ENCODE data around the gene THBS2. TPM values are rescaled to one million over a fixed set of nuclear protein-coding genes. Genes with fewer than 3 reads are reported as not detected.

The THBS2 gene
- total and polyA plus RNA-seq, 2 of the 8 experiments (the other 6 are each of a cell fraction or from before 2014, with no cell fraction given), result 11.0 to 22.5 TPM

DNA sequence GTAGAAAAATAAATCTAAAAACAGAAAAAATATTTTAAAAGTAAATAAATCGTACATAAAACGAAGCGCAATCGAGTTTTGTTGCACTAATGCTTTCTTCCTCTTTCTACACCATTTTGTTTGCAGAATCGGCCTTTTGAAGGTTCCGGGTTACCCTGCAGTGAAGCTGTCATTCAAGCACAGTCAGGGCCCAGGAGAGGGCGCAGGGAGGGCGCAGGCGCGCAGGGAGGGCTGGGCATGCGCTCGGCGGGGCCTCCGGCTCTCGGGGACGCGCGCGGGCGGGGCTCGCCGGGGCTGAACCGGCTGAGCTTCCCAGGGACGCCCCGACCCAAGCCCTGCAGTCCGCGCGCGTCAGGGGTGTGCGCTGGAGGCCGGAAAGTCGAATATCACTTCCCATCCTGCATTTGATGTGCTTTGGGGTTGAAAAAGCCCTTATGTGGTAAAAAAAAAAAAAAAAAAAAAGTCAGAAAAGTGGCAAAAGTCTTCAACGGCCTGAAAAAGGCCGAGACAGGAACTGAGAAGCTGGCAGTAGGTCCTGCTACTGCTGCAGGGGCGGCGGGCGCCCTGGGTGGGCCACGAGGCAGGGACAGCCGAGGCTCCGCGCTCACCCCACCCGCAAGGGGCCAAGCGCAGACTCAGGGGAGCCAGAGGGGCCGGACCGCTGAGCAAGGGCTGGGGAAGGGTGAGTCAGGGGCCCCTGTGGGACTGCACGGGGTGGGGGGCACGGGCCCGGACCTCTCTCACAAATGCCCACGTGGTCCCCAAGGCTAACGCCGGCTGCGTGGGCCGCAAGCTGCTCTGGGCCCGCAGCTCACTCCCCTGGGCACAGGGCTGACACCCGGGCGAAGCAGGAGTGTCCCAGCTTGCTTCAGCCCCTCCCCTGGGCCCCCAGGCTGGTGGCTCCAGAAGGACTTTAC, 40.5 kb downstream of the THBS2 start (continued):
- TF ChIP-seq, protein P1, sequence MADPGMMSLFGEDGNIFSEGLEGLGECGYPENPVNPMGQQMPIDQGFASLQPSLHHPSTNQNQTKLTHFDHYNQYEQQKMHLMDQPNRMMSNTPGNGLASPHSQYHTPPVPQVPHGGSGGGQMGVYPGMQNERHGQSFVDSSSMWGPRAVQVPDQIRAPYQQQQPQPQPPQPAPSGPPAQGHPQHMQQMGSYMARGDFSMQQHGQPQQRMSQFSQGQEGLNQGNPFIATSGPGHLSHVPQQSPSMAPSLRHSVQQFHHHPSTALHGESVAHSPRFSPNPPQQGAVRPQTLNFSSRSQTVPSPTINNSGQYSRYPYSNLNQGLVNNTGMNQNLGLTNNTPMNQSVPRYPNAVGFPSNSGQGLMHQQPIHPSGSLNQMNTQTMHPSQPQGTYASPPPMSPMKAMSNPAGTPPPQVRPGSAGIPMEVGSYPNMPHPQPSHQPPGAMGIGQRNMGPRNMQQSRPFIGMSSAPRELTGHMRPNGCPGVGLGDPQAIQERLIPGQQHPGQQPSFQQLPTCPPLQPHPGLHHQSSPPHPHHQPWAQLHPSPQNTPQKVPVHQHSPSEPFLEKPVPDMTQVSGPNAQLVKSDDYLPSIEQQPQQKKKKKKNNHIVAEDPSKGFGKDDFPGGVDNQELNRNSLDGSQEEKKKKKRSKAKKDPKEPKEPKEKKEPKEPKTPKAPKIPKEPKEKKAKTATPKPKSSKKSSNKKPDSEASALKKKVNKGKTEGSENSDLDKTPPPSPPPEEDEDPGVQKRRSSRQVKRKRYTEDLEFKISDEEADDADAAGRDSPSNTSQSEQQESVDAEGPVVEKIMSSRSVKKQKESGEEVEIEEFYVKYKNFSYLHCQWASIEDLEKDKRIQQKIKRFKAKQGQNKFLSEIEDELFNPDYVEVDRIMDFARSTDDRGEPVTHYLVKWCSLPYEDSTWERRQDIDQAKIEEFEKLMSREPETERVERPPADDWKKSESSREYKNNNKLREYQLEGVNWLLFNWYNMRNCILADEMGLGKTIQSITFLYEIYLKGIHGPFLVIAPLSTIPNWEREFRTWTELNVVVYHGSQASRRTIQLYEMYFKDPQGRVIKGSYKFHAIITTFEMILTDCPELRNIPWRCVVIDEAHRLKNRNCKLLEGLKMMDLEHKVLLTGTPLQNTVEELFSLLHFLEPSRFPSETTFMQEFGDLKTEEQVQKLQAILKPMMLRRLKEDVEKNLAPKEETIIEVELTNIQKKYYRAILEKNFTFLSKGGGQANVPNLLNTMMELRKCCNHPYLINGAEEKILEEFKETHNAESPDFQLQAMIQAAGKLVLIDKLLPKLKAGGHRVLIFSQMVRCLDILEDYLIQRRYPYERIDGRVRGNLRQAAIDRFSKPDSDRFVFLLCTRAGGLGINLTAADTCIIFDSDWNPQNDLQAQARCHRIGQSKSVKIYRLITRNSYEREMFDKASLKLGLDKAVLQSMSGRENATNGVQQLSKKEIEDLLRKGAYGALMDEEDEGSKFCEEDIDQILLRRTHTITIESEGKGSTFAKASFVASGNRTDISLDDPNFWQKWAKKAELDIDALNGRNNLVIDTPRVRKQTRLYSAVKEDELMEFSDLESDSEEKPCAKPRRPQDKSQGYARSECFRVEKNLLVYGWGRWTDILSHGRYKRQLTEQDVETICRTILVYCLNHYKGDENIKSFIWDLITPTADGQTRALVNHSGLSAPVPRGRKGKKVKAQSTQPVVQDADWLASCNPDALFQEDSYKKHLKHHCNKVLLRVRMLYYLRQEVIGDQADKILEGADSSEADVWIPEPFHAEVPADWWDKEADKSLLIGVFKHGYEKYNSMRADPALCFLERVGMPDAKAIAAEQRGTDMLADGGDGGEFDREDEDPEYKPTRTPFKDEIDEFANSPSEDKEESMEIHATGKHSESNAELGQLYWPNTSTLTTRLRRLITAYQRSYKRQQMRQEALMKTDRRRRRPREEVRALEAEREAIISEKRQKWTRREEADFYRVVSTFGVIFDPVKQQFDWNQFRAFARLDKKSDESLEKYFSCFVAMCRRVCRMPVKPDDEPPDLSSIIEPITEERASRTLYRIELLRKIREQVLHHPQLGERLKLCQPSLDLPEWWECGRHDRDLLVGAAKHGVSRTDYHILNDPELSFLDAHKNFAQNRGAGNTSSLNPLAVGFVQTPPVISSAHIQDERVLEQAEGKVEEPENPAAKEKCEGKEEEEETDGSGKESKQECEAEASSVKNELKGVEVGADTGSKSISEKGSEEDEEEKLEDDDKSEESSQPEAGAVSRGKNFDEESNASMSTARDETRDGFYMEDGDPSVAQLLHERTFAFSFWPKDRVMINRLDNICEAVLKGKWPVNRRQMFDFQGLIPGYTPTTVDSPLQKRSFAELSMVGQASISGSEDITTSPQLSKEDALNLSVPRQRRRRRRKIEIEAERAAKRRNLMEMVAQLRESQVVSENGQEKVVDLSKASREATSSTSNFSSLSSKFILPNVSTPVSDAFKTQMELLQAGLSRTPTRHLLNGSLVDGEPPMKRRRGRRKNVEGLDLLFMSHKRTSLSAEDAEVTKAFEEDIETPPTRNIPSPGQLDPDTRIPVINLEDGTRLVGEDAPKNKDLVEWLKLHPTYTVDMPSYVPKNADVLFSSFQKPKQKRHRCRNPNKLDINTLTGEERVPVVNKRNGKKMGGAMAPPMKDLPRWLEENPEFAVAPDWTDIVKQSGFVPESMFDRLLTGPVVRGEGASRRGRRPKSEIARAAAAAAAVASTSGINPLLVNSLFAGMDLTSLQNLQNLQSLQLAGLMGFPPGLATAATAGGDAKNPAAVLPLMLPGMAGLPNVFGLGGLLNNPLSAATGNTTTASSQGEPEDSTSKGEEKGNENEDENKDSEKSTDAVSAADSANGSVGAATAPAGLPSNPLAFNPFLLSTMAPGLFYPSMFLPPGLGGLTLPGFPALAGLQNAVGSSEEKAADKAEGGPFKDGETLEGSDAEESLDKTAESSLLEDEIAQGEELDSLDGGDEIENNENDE (IDR thresholded peaks at IDR 0.05; ENCODE audit: insufficient replicate concordance, low read length), result no peak
- 0 out of 2 replicates have a peak, but pooled peaks have one; percentile 24 for TF ChIP-seq TEAD4 (IDR thresholded peaks at IDR 0.05; ENCODE audit: low read depth, low read length)
- TF ChIP-seq BCL11A (IDR thresholded peaks at IDR 0.05; ENCODE audit: low read depth in 2 of 2, low read length in 2 of 2), result no peak
- no peak for TF ChIP-seq PHF8 (conservative IDR thresholded peaks at IDR 0.05; ENCODE audit: low read depth, low read length)
- TF ChIP-seq, protein P2, sequence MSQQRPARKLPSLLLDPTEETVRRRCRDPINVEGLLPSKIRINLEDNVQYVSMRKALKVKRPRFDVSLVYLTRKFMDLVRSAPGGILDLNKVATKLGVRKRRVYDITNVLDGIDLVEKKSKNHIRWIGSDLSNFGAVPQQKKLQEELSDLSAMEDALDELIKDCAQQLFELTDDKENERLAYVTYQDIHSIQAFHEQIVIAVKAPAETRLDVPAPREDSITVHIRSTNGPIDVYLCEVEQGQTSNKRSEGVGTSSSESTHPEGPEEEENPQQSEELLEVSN (IDR thresholded peaks at IDR 0.05), result no peak; the same call in 1 of the 2 replicates
- TF ChIP-seq NRF1 (IDR thresholded peaks at IDR 0.05; ENCODE audit: low read depth, low read length), result peak; percentile 60
- TF ChIP-seq RAD21 (IDR thresholded peaks at IDR 0.05 in 1 of 2, conservative IDR thresholded peaks at IDR 0.05 in 1 of 2; ENCODE audit: low read depth in 2 of 2, low read length in 2 of 2), result peak; percentile 31 to 57; a peak in 3 of 4 replicates
- TF ChIP-seq KDM1A (IDR thresholded peaks at IDR 0.05; ENCODE audit: borderline replicate concordance, low read length), result no peak

All from H1 (cell line).